OCI-LY1 (cell line): Measurements from ENCODE around the gene PATJ.
"Not testable (repeated sequence)": the region's sequence is repeated elsewhere in the genome, so short reads cannot be mapped to it uniquely, and the experiment has no call there.

Source experiments
- H2AFZ ChIP-seq: fragments of 200-600 bp; sonication (generic), shearing (Covaris generic); 2 replicates; pipeline ENCODE4 v1.6.0; 2014; ENCODE audit warnings: antibody characterized with exemption, mild to moderate bottlenecking, low read length
- H3F3A ChIP-seq: fragments of 200-600 bp; sonication (generic), shearing (Covaris generic); 2 replicates; pipeline ENCODE4 v1.6.0; 2014; ENCODE audit warnings: mild to moderate bottlenecking, antibody characterized with exemption, low read length, moderate library complexity; ENCODE audit not compliant: insufficient read depth
- H3K27ac ChIP-seq: fragments of 200-600 bp; sonication (generic); 2 replicates; pipeline ENCODE4 v1.5.1; 2014; ENCODE audit warnings: low read length, mixed run types, mild to moderate bottlenecking, low read depth; ENCODE audit not compliant: poor library complexity, severe bottlenecking
- H3K27me3 ChIP-seq: fragments of 200-600 bp; sonication (generic); 2 replicates; pipeline ENCODE4 v1.6.0; 2014; ENCODE audit warnings: antibody characterized with exemption, mild to moderate bottlenecking, low read length, moderate library complexity; ENCODE audit not compliant: insufficient read depth
- H3K36me3 ChIP-seq: fragments of 200-600 bp; sonication (generic); 2 replicates; pipeline ENCODE4 v1.6.1; 2014; ENCODE audit warnings: mild to moderate bottlenecking, antibody characterized with exemption, low read length, moderate library complexity, mixed read lengths; ENCODE audit not compliant: insufficient read depth
- H3K4me1 ChIP-seq: fragments of 200-600 bp; sonication (generic); 2 replicates; pipeline ENCODE4 v1.5.1; 2014; ENCODE audit warnings: mild to moderate bottlenecking, low read length, moderate library complexity; ENCODE audit not compliant: insufficient read depth, severe bottlenecking
- H3K4me2 ChIP-seq: fragments of 200-600 bp; sonication (generic), shearing (Covaris generic); 2 replicates; pipeline ENCODE4 v1.6.1; 2014; ENCODE audit warnings: low read length
- H3K4me3 ChIP-seq: fragments of 200-600 bp; sonication (generic); 2 replicates; pipeline ENCODE4 v1.5.1; 2014; ENCODE audit warnings: low read length, low read depth, mild to moderate bottlenecking, mixed read lengths; ENCODE audit not compliant: poor library complexity, severe bottlenecking
- H3K79me2 ChIP-seq: fragments of 200-600 bp; shearing (Covaris generic); 2 replicates; pipeline ENCODE4 v1.6.1; 2016; ENCODE audit warnings: mixed run types, low read length, mixed read lengths; ENCODE audit not compliant: insufficient read depth
- H3K9ac ChIP-seq: fragments of 200-600 bp; sonication (generic), shearing (Covaris generic); 2 replicates; pipeline ENCODE4 v1.6.1; 2014; ENCODE audit warnings: mild to moderate bottlenecking, low read length, mixed read lengths
- H3K9me2 ChIP-seq: fragments of 200-600 bp; sonication (generic), shearing (Covaris generic); 2 replicates; pipeline ENCODE4 v1.6.1; 2014; ENCODE audit warnings: low read depth, mild to moderate bottlenecking, low read length, mixed read lengths
- H3K9me3 ChIP-seq: fragments of 200-600 bp; shearing (Covaris generic); 2 replicates; pipeline ENCODE4 v1.6.1; 2014; ENCODE audit warnings: low read length, mixed read lengths
- H4K20me1 ChIP-seq: fragments of 200-600 bp; sonication (generic), shearing (Covaris generic); 2 replicates; pipeline ENCODE4 v1.6.0; 2016; ENCODE audit warnings: mild to moderate bottlenecking, low read length; ENCODE audit not compliant: insufficient read depth
- CTCF ChIP-seq: fragments of 200-600 bp; sonication (generic), shearing (Covaris generic); IDR thresholded peaks from 2 replicates; pipeline ENCODE4 v1.5.1; 2017; ENCODE audit warnings: mild to moderate bottlenecking, antibody characterized with exemption, low read length, moderate library complexity, mixed read lengths
- EZH2 ChIP-seq: fragments of 200-600 bp; sonication (generic), shearing (Covaris generic); IDR thresholded peaks from 2 replicates; pipeline ENCODE4 v1.8.0; 2017; ENCODE audit warnings: borderline replicate concordance, mixed run types, mild to moderate bottlenecking, antibody characterized with exemption, low read length, moderate library complexity, mixed read lengths

Gene PATJ

GRCh38 chr1:61942856-61943255 is 200.6 kb downstream of the PATJ start:
- Histone ChIP-seq H3K36me3 (0 out of 2 replicates have a peak, but pooled peaks cover 4% of the 10 kb centered on the region), H2AFZ (no peak overlapping the region), H3F3A (no peaks in the 10 kb centered on the region), H3K9ac (no peak overlapping the region), H4K20me1 (no peaks in the 10 kb centered on the region), H3K9me2 (no peaks in the 10 kb centered on the region), H3K4me3 (no peak overlapping the region), H3K9me3 (no peaks in the 10 kb centered on the region), H3K79me2 (no peaks in the 10 kb centered on the region), H3K27ac (no peak overlapping the region), H3K4me2 (no peak overlapping the region), H3K27me3 (no peaks in the 10 kb centered on the region), H3K4me1 (no peaks in the 10 kb centered on the region)
- no peak for TF ChIP-seq EZH2
- TF ChIP-seq CTCF, result no peak

GRCh38 chr1:61948685-61949084 is 206.4 kb downstream of the PATJ start:
- H4K20me1 ChIP-seq, H3K9me2 ChIP-seq, H3K9ac ChIP-seq: not testable (repeated sequence)

GRCh38 chr1:61950418-61950817 is 208.1 kb downstream of the PATJ start:
- H3F3A ChIP-seq, result no peaks in the 10 kb centered on the region
- no peak overlapping the region for H3K4me2 ChIP-seq
- H3K4me3 ChIP-seq, result no peak overlapping the region
- H4K20me1 ChIP-seq, result no peaks in the 10 kb centered on the region
- no peaks in the 10 kb centered on the region for H3K4me1 ChIP-seq
- H3K79me2 ChIP-seq, result no peaks in the 10 kb centered on the region
- no peaks in the 10 kb centered on the region; the same call in 1 of the 2 replicates for H3K36me3 ChIP-seq
- no peak overlapping the region for H2AFZ ChIP-seq
- H3K9me3 ChIP-seq, result no peaks in the 10 kb centered on the region
- no peaks in the 10 kb centered on the region for H3K27me3 ChIP-seq
- H3K27ac ChIP-seq, result no peak overlapping the region
- H3K9ac ChIP-seq, result no peak overlapping the region
- TF ChIP-seq EZH2 (no peak), CTCF (peak; percentile 70)
- H3K9me2 ChIP-seq, result no peaks in the 10 kb centered on the region

More at GRCh38 chr1:61948685-61949084, 206.4 kb downstream of the PATJ start:
- H3K36me3 ChIP-seq, H3K4me3 ChIP-seq, H3K4me2 ChIP-seq, H3K27me3 ChIP-seq, H3K79me2 ChIP-seq, H3K9me3 ChIP-seq, H3F3A ChIP-seq, H3K4me1 ChIP-seq, H2AFZ ChIP-seq, H3K27ac ChIP-seq: not testable (repeated sequence)

DNA sequence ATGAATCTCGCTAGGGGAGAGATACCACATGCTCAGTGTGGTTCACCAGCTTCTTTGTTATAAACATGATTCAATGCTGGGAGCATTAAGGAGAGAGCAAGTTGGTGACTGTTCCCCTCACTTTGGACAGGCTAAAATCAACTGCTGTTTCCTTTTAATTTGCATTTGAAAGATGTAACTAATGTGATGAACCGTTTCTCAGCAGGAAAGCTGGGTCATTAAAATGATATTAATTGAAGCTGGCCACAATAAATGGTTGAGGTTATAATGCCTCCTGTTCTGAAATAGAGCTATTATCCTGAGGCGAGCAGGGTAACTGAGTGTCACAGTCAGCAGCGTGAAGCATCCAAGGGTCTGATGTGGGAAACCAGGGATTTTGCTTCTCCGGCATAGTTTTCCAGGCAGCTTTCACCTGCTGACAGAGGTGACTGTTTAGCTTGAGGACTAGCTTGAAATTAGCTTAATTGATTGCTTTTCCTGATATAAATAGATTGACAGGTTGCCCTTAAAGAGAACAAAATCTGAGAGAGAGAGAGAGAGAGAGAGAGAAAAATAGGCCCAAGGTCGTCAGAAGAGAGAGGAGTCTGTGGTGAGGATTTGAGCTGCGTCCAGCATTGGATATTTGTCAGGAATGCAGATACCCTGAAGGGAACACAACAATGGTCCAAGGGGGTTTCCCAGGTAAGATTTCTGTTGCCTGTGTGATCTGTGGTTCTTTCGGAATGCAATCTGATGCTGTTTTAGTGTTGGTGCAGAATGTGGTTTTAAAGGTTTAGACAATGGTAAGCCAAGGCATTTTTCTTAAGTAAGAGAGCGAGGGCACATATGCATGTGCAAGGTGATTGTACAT is 209.7 kb downstream of the PATJ start:
- TF ChIP-seq CTCF, result no peak
- no peak for TF ChIP-seq EZH2
- H3K9me3 ChIP-seq, result no peaks in the 10 kb centered on the region
- no peaks in the 10 kb centered on the region for H4K20me1 ChIP-seq
- no peaks in the 10 kb centered on the region; the same call in 1 of the 2 replicates for H3K36me3 ChIP-seq
- H3K27me3 ChIP-seq, result no peaks in the 10 kb centered on the region
- no peak overlapping the region for H3K4me2 ChIP-seq
- H3K27ac ChIP-seq, result no peak overlapping the region
- H3K9me2 ChIP-seq, result no peaks in the 10 kb centered on the region
- no peaks in the 10 kb centered on the region for H3K79me2 ChIP-seq
- H3K4me3 ChIP-seq, result no peak overlapping the region
- H3F3A ChIP-seq, result no peaks in the 10 kb centered on the region
- H2AFZ ChIP-seq, result no peak overlapping the region
- H3K4me1 ChIP-seq, result no peaks in the 10 kb centered on the region
- no peak overlapping the region for H3K9ac ChIP-seq
